Hindlimb muscle (tissue), 1 donor: ENCODE measurements around the gene AFG1L. TPM values are rescaled to one million over a fixed set of nuclear protein-coding genes. Genes with fewer than 3 reads are reported as not detected.
"Not testable (repeated sequence)": the region's sequence is repeated elsewhere in the genome, so short reads cannot be mapped to it uniquely, and the experiment has no call there.

Experiments used
- DNase-seq: peaks from one replicate; pipeline ENCODE4 v3.0.0-alpha.2; 2013
- polyA plus RNA-seq: library from polyadenylated mRNA; unstranded; fragments of 120-200 nt; gene quantifications from one replicate; pipeline ENCODE4 v1.2.1, GENCODE V29; 2013; ENCODE audit not compliant: insufficient read length

The AFG1L gene
- polyA plus RNA-seq, 1 donor, result 6.7 TPM

DNA sequence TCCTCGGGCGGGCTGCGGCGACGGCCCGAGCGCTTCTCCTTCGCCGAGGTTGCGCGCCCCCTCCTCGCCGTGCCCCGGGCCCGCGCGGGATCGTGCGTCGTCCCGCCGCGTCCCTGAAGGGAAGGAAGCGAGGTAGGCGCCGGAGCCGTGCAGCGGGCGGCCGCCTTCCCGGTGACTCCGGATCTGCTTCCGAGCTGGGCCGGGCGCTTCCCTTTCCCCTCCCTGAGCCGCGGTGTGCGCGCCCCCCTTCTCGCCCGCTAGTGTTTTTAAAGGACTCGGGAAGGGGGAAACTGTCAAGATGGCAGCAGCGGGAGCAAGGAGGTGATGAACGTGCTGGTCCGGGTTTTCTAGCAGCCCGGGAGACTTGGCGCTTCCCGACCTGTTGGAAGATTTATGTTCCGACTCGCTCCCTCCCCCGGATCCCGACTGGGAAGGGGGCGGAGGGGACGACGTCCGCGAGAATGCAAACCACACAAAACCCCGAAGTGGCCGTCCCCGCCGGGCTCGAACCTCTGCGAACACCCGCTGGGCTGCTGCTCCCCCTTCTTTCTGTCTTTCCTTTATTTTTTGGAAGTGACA, 265.1 kb downstream of the AFG1L start:
- DNase-seq, result peak; percentile 83

DNA sequence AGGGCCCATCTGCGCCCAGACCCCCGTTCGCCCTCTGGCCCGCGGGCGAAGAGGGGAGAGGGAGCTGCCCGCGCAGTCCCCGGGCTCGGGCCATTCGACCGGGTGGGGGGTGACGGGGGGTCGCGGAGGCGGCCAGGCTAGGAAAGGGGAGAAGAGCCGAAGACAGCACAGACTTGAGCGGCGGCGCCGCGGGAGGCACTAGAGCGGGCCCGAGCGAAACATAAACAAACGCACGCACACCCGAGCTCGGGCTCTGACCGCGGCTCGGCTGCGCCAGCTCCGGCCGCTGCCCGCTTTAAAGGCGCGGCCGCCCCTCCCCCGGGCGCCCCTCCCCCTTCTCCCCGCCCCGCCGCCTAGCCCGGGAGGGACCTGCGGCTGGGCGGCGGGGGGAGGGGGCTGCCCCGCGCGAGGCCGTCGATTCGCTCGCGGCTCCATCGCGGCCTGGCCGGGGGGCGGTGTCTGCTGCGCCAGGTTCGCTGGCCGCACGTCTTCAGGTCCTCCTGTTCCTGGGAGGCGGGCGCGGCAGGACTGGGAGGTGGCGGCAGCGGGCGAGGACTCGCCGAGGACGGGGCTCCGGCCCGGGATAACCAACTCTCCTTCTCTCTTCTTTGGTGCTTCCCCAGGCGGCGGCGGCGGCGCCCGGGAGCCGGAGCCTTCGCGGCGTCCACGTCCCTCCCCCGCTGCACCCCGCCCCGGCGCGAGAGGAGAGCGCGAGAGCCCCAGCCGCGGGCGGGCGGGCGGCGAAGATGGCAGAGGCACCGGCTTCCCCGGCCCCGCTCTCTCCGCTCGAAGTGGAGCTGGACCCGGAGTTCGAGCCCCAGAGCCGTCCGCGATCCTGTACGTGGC, 265.8 kb downstream of the AFG1L start, which contains the start of gene FOXO3:
FOXO3 (plus strand) TSS at position 455 of the 846 bp plus-strand sequence; CDS start at position 747, 292 bp downstream.
- peak; percentile 89 for DNase-seq

DNA sequence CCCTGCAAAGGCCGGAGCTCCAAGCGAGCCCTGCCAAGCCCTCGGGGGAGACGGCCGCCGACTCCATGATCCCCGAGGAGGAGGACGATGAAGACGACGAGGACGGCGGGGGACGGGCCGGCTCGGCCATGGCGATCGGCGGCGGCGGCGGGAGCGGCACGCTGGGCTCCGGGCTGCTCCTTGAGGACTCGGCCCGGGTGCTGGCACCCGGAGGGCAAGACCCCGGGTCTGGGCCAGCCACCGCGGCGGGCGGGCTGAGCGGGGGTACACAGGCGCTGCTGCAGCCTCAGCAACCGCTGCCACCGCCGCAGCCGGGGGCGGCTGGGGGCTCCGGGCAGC, 266.4 kb downstream of the AFG1L start:
- DNase-seq, result not testable (repeated sequence)

DNA sequence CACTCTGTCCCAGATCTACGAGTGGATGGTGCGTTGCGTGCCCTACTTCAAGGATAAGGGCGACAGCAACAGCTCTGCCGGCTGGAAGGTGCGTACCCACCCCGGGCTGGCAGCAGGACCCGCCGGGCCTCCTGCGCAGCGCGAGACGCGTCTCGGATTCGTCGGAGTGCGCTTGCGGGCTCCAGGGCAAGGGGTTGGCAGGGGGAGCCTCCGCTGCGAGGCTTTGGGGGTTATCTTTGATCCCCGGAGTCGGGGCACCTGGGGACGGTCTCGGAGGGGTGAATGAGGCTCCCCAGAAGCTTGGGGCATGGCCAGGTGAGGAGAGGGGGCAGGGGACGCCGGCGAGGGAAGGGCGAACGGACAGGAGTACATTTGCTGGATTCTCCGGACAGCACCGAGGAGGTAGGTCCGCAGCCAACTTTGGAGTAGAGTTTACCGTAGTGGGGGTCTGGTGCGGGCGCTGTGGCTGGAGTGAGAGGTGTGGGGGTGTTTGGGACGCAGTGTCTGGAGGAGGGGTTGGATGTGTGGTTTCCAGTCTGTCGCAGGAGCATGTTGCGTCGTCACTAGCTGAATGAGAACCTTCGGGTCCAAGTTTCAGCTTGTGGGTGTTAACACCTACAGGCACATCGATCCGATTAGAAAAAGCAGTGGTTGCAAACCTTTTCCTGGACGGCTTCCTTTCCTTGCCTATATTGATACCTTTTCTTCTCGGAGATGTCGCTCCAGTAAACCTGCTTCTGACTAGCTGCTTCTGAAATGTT, 267.1 kb downstream of the AFG1L start:
- DNase-seq, result no peak

DNA sequence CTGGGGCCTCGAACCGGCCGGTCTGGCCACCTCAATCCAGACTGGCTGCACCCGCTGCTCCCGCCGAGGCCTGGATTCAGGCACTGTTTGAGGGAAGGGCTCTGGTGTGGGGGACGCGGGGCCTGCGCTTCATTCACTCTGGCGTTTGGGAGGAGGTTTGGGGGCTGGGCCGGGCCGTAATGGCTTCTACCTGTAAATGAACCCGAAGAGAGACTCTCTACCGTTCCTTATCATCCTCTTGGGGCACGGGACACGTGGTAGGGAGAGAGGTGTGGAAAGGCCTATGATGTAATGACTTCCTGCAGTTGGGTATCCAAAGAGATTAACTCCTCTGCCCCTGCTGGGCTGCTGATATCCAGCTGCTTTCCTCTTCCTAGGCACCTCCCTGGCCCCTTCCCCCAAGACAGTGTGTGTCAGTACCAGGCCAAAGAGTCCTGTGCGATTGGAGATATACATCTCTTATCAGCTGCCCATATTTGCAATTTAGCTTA, 267.7 kb downstream of the AFG1L start:
- peak; percentile 50 for DNase-seq

DNA sequence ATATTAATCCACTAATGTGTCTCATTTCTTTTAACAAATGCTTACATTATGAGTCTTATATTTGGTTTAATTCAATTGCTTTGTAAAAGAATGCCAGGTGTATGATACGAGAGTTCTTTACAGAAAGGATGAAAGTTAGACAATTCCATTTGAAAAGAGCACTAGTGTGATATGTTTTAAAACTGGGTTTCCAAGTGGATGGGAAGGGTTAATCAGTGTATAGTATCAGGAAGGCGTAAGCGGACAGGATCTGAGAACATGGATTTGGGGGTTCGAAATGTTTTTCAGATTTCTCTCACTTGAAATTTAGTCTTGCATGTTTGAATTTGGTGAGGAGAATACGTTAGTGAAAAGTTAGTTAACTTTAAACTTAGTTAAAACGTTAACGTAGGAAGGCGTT, 268.4 kb downstream of the AFG1L start:
- DNase-seq, result no peak

DNA sequence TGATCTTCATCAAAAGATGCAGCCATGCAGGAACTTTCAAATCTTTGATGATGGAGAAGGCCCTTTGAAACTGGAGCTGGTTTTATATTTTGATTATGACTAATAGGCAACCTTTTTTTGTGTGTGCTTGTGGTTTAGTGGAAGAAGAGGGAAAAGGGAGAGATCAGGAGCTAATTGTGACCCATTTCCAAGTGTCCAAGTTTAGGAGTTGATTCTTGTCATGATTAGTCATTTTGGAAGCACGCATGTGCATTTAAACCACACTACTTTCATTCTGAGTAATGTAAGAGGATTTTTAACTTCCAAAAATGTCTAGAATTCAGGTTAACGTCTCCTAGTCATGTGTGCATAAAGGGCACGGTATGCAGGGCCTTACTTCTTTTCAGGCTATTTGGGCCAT, 269.3 kb downstream of the AFG1L start:
- DNase-seq, result no peak

DNA sequence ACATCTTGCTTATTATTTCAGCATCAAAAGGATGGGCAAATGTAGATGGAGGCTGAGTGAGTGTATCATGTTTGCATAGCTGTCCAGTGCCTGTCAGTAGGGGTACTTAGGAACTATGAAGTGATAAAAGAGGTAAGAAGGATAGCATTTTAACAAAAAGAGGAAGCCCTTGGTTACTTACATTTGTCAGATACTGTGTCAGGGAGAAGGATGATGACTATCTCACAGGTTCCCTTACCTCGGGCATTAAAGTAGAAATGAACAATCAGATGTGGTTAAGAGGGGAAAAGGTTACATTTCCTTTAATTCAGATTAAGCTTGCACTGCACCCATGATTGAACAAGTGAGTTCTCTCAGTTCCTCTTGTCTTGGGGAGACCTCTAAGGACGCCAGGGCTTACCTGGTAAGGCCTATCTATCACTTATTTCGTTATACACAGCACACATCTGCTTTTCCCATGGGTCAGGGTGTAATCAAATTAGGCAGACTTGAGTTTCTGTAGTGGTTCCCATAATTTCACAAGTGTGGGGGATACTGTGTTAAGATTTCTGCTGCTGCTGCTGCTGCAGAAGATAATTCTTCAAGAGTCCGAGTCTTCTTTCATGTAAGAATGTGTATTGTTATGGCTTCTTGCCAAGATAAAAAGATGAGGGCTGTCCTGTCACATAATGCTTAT, 270.4 kb downstream of the AFG1L start:
- DNase-seq, result no peak

DNA sequence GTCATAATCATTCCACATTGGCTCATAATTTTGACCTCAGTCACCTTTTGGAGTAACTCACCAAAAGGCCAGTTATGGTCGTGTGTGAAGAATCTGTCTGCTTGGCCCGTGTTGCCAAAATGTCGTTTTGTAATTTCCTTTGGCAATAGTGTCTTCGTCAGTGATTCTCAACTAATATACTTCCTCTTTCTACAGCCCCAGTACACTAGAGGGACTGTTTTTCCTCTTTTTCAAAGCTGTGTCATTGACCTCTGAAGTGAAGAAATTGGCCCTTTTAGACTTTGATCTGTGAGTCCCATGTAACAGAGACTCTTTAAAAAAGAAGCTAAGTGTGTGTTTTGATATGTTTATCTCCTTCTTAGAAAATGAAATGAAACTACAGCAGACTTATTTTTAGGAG, 271.0 kb downstream of the AFG1L start:
- DNase-seq, result peak; percentile 54

DNA sequence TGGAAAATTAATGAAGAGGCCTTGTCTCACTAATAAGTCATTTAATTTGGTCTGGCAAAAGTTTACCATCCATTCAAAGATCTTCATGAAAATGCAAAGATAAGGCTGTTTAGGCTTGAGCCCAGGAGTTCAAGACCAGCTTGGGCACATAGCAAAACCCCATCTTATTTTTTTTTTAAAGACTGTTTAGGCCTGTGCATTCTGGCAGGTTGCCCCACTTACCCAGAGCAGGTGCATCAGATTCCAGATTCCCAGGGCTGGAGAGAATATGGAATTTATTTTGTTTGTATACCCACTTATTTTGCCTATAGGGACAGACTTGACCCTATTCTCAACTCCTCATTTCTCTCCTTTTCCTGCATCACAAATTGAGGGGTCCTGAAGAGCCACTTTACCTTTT, 271.6 kb downstream of the AFG1L start:
- DNase-seq, result no peak

DNA sequence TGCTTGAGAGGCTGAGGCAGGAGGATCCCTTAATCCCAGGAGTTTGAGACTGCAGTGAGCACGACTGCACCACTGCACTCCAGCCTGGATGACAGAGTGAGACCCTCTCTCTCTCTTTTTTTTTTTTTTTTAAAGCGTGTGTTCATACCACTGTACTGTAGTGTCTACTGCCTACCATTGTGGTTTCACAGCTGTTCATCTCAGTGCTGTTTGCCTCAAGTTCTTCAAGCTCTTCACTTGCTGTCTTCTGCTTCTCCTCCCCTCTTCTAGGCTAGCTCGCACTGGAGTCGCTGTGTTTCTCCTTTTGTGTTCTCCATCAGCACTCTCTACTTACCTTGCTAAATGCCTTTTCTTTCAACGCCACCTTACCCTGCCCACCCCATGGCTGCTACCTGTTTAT, 273.2 kb downstream of the AFG1L start:
- no peak for DNase-seq

DNA sequence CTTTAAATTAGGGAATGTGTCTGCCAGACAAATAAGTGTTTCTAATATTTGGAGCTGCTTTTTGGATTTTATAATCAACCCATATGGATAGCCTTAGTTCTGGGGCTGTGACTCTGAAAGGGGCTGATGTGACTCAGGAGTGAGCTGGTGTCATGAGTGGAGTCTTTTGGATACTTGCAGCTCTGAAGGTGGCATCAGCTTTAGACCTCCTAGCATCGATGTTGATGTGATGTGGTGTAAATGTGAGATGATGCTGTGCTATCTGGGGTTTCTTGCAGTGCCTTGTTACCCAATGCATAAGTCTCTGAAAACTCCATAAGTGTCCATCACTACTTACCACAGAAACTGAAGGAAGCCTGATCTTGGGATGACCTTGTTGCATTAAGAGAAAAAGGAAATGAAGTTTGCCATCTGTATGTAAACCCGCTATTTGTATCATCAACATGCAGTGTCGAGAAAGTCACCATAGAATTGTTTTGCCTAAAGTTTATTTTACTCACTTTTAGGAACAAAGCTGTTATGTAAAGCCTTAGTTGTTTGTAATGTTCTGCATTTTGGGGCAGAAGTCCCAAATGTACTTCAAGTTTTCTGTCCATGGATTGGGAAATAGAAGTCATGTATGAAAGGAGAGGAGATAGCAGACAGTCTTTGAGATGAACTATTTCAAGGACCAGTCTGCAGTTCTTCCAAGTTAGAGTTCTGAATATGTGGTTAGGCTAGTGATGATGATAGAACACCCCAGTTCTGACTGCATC, 273.9 kb downstream of the AFG1L start:
- no peak for DNase-seq

DNA sequence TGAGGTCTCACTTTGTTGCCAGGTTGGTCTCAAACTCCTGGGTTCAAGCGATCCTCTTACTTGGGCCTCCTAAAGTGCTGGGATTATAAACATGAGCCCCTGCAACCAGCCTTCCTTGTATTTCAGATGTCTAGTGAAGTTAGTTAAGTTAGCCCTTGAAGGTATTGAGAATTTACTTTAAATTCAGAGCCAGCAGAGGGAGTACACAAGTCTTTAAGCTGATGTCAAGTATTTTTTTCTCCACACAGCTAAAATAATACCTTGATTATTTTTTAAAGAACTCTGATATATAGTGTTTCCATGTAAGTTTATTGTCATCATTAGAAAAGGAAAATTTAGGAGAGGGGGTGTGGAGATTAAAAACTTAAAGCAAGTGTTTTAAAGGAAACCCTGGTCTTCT, 275.7 kb downstream of the AFG1L start:
- DNase-seq, result no peak

DNA sequence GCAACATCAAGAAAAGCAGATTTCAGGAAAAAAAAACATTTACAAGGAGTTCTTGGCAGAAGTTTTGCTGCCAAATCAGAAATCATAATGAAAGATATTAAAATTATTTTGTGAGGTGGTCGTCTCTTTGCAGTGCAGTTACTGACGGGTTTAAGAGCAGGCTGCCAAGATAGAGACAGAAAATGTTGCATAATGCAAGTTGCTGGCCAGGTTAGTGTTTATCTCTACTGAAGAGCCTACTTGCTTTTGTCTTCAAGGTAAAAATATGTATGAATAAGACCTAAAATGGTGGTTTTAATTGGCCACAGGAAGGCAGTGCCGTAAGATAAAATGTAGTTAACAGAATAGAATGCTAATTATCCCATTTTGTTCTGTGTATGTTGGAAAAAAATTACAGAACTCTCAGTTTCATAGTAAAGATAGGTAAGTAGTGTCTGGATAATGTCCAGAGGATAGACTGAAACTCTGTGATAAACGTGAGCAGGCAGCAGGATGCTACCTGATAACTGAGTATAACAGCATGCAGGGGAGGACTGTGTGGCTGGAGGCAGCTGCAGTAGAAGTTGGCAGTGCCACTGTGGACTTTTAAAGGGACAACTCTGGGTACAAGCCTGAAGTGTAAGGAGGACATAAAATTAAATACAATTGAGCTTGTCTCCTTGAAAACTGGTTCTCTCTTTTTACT, 279.7 kb downstream of the AFG1L start:
- DNase-seq, result no peak

Other genes with a start within 250 kb of the AFG1L start
- gene OSTM1, start 220.3 kb upstream of the AFG1L start, polyA plus RNA-seq, result 18.0 TPM
- not detected for gene NR2E1, start 129.0 kb upstream of the AFG1L start, polyA plus RNA-seq
- gene SNX3, start 34.0 kb upstream of the AFG1L start, polyA plus RNA-seq, result 195 TPM